HS-27A (cell line): ENCODE measurements around the gene SHE.

Experiments
- DNase-seq: peaks from one replicate; pipeline ENCODE4 v3.0.0-alpha.2; 2012; ENCODE audit warnings: low read depth, missing footprints

Gene SHE

DNA sequence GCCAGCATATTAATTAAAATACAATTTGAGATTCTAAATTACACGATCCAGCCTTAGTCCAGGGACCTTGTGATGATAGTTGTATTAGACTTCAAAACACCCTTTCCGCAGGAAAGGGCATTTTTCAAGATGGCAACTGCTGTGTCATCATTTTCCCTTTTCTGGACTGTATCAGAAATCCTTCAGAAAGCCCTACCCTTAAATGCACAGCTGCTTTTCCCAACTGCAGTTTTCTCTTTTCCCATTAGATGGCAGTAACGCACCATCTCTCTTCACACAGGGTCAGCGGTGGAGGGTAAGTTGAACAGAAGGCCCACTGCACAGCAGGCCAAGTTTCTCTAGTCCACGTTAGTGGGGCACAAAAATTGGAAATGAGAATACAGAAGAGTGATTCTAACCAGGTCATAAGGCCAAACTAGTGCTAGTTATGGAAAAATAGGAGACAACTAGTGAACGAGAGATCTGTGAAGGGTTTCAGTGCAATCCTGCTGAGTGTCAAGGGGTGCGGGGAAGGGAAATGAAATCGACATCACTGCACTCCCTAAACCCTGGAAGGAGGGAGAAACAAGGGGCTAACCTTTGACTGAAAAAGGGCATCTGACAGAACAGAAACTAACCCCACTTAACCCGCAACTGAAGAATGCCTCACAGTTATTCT lies 22.3 kb downstream of the SHE start:
- peak; percentile 67 for DNase-seq

DNA sequence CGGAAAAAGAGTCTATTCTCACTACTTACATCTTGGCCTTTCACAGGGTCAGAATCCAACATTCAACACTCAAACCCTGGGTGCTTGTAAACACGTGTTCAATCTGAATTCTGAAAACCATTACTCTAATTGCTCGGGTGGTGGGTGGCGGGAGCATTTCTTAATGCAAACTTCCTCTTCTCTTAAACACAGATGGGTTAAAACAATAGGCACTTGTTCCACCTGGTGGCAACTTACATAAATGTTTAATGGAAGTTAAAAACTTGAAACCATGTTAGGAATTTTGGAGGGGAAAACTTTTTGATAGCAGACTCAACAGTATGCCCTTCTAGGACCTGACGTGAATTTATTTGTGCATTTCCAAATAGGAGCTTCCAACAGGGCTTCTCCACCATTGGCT lies 23.6 kb downstream of the SHE start:
- DNase-seq, result no peak

DNA sequence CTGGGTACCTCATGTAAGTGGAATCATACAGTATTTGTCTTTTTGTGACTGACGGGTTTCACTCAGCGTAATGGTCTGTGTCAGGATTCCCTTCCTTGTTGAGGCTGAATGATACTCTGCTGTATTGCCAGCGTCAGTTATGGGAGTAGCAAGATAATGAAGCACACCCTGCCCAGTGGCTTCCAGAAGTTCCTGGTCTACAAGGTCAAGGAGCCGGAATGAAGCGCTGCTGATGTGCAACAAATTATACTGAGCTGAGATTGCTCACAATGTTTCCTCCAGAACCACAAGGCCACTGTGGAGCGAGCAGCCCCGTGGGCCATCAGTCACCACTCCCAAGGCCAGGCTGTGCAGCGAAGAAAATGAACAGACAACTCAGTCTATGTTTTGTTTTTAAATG lies 24.2 kb downstream of the SHE start:
- DNase-seq, result no peak

DNA sequence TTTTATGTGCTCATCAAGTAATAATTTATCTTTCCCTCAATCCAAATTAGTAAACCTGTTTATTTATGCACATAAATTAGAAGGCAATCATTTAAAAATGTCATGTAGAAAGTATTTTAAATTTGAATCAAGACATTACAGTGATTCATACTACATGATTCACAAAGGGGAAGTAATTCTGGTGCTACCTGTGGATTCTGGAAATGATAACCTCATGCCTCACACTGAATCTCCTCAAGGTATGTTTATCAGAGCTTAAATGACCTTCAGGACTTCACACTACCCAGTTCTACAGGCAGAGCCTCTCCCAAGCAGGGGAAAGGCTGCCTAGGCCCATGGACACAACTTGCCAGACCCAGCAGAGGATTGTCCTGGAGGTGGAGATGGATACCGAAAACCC lies 25.4 kb downstream of the SHE start:
- DNase-seq, result no peak

DNA sequence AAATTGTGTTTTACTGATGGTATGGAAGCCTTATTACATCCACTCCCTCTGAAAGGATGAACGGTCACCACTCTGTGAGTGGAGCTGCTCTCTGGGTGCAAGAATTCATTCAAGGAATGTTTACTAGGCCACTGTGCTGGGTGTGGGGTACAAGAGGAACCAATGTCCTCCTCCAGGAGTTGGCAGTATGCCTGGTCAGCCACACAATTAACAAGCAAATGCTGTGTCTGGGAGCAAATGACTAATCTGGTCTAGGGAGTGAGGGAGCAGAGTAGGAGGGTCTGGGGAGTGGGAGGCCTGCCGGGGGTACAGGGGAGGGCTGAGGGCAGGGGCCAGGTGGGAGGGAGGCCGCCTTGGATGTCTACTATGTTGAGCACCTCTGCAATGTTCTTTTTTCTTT lies 27.4 kb downstream of the SHE start:
- DNase-seq, result no peak

DNA sequence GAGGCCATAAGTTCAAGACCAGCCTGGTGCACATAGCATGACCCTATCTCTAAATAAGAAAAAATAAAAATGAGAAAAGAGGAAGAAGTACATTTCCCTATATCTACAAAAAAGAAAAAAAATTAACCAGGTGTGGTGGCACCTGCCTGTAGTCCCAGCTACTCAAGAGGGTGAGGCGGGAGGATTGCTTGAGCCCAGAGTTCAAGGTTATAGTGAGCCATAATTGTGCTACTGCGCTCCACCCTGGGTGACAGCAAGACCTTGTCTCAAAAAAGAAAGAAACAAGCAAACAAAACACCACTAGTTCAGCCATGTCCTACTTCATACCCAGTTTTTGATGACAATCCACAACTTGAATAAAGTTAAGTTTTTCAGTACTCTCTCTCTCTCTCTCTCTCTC lies 30.9 kb downstream of the SHE start:
- no peak for DNase-seq

DNA sequence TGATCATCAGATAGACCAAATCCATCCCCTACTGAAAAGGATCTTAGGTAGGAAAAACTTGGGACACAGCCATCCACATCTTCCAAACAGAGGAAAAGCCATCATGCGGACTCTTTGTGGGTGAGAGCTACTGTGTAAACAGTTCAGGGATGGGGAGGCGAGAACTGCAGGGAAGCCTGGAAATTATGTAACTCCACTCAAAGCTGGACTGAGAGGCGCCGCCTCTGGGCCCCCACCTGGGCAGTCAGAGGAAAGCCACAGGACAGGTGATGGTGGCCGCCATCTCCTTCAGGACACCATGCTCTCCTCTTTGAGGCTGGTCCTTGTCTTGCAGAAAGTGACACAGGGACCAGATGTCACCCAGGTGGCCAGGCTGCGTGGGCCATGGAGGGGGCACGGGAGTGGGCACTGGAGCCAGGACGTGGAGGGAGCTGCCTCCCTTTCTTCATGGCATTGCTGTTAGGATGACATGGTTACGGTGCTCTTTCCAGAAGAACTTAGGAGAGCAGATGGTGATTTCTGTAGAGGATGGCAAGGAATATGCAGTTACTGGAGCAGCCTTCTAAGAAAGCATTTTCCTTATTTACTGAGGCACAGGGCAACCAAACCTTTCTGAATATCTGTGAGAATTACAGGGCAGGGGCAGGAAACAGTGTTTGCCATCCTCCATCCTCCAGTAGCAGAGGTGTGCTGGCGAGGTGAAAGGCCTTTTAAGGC lies 32.2 kb downstream of the SHE start:
- DNase-seq, result no peak

DNA sequence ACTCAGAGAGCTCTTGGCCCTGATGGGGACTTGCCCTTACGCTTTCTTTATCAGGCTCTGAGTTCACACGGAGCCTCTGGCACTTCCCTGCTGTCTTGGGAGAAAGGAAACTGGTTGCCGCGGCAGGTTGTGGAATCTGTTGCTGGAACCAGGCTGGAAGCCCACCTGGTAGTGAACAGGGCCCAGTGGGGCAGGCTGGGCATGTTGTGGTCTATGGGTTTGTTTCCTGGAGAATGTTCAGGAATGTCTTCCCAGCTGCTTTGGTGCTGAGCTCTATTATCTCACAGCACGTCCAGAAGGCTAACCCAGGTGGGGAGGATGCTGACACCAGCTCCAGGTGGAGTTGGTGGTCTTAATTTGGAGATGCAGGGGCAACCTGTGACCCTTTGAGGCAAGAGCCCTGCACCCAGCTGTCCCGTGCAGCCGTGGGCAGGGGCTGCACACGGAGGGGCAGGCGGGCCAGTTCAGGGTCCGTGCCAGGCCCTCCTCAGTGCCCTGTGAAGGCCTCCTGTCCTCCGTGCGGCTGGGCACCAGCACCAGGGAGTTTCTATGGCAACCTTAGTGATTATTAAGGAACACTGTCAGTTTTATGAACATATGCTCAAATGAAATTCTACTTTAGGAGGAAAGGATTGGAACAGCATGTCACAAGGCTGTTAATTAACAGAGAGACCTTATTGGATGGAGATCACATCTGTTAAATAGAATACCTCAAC lies 33.5 kb downstream of the SHE start:
- no peak for DNase-seq

DNA sequence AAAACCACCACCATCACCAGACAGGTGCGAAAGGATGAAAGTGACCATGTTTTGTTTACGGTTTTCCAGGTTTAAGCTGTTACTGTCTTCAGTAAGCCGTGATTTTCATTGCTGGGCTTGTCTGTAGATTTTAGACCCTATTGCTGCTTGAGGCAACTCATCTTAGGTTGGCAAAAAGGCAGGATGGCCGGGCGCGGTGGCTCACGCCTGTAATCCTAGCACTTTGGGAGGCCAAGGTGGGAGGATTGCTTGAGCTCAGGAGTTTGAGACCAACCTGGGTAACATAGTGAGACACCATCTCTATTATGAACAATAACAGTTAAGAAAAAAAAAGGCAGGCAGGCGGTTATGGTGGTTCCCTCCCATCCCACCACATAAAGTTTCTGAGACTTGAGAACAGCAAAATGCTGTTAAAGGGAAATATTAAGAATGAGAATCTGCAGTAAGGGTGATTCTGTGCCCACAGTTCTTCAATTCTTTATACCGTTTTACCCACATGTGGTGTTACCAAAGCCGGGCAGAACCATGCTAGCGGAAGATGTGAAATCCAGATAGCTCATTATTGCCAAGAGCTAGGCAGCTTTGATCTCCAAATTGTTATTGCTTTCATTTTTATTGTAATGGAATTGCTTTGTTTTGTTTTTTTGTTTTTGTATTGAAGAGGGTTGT lies 34.6 kb downstream of the SHE start:
- no peak for DNase-seq

DNA sequence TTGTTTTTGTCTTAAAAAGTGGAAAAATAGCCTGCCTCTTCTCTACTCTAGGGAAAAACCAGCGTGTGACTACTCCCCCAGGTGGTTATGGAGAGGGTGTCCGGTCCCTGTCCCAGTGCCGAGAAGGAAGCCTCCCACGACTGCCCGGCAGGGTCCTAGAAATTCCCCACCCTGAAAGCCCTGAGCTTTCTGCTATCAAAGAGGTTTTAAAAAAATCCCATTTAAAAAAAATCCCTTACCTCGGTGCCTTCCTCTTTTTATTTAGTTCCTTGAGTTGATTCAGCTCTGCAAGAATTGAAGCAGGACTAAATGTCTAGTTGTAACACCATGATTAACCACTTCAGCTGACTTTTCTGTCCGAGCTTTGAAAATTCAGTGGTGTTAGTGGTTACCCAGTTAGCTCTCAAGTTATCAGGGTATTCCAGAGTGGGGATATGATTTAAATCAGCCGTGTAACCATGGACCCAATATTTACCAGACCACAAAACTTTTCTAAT lies 35.2 kb downstream of the SHE start:
- no peak for DNase-seq

DNA sequence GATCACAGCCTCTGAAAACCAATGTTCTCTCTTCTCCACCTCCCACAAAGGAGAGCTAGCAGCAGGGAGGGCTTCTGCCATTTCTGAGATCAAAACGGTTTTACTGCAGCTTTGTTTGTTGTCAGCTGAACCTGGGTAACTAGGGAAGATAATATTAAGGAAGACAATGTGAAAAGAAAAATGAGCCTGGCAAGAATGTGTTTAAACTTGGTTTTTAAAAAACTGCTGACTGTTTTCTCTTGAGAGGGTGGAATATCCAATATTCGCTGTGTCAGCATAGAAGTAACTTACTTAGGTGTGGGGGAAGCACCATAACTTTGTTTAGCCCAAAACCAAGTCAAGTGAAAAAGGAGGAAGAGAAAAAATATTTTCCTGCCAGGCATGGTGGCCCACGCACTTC lies 36.0 kb downstream of the SHE start:
- DNase-seq, result no peak

DNA sequence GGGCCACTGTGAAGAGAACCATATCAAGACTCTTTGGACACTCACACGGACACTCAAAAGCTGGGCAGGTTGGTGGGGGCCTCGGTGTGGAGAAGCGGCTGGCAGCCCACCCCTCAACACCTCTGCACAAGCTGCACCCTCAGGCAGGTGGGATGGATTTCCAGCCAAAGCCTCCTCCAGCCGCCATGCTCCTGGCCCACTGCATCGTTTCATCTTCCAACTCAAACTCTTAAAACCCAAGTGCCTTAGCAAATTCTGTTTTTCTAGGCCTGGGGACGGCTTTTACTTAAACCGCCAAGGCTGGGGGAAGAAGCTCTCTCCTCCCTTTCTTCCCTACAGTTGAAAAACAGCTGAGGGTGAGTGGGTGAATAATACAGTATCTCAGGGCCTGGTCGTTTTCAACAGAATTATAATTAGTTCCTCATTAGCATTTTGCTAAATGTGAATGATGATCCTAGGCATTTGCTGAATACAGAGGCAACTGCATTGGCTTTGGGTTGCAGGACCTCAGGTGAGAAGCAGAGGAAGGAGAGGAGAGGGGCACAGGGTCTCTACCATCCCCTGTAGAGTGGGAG lies 36.5 kb downstream of the SHE start:
- no peak for DNase-seq

DNA sequence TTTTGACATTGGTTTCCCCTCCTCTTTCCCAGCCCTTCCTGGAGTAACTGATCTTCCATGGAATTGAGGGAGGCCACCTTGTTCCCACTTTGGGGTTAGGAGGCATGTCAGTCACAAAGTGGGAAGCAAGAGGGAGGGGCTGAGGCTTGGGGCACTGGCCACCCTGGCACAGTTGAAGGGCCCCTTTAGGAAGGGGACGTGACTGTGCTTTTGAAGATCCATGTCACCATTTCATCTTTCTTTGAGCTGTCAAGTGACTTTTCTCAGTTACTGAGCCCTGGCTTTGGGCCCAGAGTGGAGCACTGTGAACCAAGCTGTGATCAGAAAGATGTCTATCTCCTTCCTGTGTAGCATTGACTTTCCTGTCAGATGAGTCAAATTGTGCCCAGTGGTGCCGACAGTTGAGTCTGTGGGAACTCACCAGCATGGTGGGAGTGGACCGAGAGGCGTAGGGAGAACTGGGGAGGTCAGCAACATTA lies 38.7 kb downstream of the SHE start:
- no peak for DNase-seq

DNA sequence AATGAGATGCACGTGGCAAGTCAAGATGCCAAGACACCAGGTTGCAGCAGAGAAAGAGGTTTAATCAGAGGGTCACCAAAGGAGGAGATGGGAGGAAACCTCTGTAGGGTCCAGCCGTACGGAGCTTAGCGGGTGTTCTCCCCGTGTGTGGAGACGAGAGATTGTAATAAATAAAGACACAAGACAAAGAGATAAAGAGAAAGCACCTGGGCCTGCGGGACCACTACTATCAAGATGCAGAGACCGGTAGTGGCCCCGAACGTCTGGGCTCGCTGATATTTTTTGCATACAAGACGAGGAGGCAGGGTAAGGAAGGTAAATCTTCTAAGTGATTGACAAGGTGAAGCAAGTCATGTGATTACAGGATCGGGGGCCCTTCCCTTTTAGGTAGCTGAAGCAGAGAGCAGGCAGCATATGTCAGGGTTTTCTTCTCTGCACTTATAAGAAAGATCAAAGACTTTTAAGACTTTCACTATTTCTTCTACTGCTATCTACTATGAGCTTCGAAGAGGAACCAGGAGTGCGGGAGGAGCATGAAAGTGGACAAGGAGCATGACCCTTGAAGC lies 41.4 kb downstream of the SHE start:
- no peak for DNase-seq

DNA sequence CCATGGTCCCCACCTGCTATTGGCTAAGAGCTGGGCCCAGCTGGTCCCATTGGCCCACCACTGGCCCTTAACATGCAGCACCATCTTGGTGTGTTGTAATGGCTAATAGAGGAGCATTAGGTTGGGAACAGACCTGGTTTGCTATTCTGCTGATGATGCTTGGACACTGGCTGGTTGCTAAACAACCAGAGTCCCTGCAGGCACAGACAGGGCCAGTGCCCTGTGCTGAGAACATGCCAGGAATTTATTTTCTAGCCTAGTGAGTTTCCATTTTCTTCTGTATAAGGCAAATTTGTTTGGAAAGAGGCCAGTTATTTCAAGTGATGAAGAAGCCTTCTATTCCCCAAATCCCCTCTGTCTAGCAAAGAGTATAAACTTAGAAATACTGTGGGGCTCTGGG lies 43.1 kb downstream of the SHE start:
- no peak for DNase-seq

DNA sequence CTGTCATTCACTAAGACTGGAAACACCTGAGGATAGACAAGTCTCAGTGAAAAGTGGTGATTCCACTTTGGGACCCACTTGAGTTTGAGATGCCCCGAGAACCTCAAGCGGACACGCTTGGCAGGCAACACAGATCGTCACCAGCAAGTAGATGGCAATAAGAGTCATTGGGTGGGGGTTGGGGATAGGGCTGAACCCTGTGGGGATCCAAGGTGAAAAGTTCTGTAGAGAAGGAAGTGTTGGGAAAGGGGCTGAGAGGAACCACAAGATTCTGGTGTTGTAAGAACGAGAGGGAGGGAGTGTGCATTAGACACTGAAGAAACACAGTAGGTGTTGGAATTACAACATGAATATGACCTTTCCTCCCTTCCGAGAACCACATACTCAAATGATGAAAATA lies 45.6 kb downstream of the SHE start:
- DNase-seq, result no peak

DNA sequence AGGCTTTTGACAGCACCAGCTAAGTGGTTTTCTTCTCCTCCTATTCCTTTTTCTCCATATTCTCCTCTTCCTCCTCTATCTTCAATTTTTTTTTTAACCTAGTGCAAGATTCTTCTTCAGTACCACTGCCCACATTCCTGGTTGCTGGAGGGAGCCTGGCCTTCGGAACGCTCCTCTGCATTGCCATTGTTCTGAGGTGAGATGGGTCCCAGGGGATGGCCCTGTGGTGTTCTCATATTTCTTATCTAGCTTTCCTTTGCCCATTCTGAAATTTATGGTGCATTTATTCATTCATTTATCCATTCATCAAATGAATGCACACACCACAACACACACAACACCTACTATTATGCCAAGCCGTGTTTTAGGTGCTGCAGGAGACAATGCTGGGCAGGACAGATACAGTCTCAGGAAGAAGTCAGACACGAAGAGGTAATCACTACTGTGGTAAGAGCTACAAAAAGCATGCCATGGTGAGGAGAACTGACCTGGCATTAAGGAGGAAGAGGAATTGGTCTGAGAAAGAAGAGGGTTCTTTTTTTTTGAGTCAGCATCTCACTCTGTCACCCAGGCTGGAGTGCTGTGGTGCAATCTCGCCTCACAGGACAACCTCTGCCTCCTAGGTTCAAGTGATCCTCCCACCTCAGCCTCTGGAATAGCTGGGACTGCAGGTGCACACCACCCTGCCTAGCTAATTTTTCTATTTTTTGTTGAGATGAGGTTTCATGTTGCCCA lies 47.7 kb downstream of the SHE start:
- DNase-seq, result no peak

DNA sequence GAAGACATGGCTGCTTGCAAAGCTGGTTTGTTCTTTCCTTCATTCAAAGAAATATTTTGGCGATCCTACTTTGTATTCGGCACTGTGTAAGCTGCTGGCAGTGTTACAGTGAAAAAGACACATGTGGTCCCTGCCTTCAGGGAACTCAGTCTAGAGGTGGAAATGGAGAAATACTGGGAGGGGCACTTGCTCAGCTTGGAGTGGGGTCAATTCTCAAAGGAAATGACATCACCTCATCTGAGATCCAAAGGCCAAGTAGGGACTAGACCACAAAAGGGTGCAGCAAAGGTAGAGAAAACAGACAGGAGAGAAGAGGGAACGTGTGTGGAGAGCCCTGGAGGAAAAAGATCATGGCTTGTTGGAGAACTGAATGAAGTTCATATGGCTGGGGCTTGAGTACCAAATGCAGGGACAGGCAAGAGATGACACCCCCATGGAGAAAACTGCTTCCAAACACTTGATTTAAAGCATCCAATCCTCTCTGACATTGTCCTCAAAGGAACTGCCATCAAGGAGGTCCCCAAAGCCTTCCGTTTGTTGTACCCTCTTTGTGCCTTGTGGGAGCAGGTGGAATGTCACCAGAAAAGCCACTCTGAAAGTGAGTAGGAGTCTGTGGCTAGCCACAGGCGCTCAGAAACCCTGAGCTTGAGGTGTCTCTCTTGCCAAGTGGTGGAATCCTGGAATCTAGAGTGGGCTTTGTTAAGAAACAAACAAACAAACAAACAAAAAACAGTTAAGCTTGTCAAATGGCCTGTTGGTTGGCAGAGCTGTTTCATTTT lies 48.4 kb downstream of the SHE start:
- DNase-seq, result no peak

DNA sequence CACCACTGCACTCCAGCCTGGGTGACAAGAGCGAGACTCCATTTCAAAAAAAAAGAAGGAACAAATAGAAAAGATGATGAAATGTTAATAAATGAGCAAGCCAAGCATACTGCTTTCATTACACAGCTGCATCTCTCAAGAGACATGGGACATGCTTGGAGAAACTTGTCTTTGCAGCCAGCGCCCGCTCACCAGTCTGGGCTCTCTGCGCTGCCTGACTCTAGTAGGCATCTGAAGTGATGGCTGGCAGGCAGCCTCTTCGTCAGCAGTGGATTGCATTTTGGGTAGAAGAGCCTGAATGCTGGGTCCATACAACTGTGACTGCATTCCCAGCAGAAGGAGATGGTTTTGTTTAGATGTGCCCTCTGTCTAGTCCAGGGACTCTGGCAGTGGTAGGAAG lies 49.1 kb downstream of the SHE start:
- DNase-seq, result no peak

DNA sequence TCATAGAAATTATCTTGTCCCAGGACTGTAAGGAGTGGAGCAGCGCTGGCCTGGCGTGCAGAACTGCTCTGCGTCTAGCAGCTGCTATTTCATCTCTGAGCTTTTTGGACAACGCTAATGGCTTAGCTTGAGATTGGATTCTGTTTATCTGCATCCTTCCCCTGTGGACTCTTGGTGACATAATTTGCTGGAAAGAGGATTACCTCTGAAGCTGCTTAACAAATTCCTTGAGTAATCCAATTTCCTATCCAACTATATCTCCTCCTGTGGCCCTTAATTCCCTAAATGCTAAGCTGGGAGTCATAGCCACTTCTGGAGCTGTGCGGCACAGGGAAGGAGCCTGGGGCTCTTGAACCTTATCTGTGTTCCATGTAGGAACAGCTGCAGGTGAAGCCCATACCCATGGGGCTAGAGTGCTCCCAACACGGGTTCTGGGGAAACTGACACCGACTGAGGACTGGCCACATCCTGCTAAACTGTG lies 53.8 kb downstream of the SHE start:
- no peak for DNase-seq
